C4-2B (cell line): ENCODE measurements around the gene RGS9.

Experiments
- H3K27ac ChIP-seq: fragments of 450-650 bp; 2 replicates; pipeline ENCODE4 v1.5.1; 2017
- ZFX ChIP-seq: fragments of 450-650 bp; IDR thresholded peaks from 2 replicates; pipeline ENCODE4 v1.6.1; 2017
- TF ChIP-seq, protein P1 (sequence below): fragments of 450-650 bp; conservative IDR thresholded peaks from 2 replicates; pipeline ENCODE4 v1.5.1; 2017; ENCODE audit warnings: mild to moderate bottlenecking

Gene RGS9

DNA sequence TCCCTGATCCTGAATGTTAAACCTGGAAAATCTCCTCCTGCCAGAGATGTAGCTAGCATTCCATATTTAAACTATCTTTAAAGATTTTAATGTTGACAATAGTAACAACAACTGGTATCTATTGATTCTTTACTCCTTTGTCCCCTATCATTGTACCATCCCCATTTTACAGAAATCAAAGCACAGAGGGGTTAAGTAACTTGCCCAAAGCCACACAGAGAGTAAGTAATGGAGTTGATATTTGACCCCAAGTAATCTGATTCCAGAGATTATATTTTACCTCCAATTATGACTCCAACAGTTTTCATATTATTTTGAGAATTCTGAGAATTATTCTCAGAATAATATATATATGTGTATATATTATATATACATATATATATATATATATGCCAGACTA lies 37.7 kb upstream of the RGS9 start:
- H3K27ac ChIP-seq = no peak overlapping the region
- TF ChIP-seq, protein P1, sequence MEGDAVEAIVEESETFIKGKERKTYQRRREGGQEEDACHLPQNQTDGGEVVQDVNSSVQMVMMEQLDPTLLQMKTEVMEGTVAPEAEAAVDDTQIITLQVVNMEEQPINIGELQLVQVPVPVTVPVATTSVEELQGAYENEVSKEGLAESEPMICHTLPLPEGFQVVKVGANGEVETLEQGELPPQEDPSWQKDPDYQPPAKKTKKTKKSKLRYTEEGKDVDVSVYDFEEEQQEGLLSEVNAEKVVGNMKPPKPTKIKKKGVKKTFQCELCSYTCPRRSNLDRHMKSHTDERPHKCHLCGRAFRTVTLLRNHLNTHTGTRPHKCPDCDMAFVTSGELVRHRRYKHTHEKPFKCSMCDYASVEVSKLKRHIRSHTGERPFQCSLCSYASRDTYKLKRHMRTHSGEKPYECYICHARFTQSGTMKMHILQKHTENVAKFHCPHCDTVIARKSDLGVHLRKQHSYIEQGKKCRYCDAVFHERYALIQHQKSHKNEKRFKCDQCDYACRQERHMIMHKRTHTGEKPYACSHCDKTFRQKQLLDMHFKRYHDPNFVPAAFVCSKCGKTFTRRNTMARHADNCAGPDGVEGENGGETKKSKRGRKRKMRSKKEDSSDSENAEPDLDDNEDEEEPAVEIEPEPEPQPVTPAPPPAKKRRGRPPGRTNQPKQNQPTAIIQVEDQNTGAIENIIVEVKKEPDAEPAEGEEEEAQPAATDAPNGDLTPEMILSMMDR = no peak
- no peak for TF ChIP-seq ZFX

DNA sequence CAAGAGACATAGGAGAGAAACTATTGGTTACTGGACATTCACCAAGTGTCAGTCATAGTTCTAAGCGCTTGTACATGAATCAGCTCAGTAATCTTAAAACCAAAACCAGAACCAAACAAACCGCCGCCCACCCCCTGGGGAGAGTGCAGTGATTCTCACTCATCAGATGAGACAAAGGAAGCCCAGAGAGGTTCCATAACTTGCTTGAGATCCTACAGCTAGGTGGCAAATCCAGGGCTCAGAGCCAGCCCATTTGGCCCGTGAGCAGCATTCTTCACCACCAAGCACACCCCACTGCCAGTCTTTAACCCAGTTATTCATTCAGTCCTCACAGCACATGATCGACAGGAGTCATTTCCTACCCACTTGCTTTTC lies 37.2 kb upstream of the RGS9 start:
- TF ChIP-seq, protein P1 = no peak
- TF ChIP-seq ZFX = no peak
- H3K27ac ChIP-seq = peak overlapping the region; percentile 58

DNA sequence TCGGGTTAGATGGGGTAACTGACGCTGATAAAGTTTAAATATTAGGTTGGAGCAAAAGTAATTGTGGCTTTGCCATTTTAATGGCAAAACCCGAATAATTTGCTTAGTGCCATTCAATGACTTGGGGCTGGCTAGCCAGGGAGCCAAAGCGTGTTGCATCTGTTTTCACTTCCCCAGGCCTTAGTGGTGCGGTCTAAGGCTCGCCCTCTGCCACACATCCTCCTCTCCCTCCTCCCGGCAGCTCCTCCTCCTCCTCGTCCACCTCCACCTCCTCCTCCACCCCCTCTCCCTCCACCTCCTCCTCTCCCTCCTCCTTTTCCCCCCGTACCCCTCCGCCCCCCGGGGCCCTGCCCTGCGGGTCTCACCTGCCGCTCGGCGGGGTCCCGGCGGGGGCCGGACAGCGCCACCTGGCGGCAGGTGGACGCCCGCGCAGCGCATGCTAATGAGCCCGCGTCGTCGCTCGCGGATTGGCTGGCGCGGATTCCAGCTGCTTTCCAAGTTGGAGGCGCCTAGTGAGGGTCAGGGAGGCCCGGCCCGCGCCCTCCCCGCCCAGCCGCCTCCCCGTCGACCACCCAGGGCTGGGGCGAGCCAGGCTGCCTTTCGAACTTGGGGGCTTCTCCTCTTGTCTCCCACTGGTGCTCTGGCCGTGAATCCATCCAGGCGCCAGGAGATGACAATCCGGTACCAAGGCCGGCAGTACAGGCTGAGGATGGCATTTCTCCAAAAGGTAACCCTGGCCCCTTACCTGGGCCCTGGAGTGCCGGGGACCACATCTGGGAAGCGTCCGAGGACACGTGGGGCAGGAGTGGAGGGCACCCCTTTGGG lies 36.6 kb upstream of the RGS9 start:
- no peak; the same call in 1 of the 2 replicates for TF ChIP-seq ZFX
- TF ChIP-seq, protein P1 = peak; percentile 99
- peak overlapping the region; percentile 58 for H3K27ac ChIP-seq

DNA sequence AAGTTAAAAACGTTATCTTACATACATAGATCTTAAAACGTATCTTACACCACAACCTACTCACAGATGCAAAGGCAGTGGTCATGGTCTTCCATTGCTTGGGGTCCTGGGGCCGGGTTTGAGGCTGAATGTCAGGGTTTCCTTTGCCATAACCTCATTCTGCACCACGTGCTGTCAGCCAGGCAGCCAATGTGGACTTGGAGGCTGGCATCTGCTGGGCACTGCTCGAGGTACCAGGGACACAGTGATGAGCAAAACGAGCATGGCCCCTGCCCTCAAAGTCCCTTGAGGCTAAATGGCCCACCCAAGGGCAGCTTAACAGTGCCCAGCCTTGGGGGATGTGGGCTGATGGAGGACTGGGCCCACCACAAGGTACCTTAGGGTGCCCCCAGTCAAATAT lies 35.8 kb upstream of the RGS9 start:
- TF ChIP-seq, protein P1 = no peak
- TF ChIP-seq ZFX = no peak
- H3K27ac ChIP-seq = no peak overlapping the region; the same call in 1 of the 2 replicates

DNA sequence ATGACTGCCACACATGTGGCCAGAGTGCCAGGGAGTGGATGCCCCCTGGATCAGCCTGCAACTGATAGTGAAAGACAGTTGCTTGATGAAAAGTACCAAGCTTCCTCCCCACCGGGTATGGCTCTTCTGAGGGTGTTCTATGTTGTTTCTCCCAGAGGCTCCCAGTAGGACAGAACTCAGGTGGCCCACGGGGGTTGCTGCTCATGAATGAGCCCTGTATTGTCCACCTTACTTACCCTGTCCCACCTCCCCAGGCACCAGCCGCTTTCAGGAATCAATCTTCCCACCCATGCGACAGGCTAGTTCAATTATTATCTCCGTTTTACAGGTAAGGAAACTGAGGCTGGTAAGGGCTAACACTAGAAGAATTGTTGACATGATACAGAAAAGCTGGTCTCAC lies 34.9 kb upstream of the RGS9 start:
- no peak for TF ChIP-seq ZFX
- TF ChIP-seq, protein P1 = no peak
- no peak overlapping the region for H3K27ac ChIP-seq

DNA sequence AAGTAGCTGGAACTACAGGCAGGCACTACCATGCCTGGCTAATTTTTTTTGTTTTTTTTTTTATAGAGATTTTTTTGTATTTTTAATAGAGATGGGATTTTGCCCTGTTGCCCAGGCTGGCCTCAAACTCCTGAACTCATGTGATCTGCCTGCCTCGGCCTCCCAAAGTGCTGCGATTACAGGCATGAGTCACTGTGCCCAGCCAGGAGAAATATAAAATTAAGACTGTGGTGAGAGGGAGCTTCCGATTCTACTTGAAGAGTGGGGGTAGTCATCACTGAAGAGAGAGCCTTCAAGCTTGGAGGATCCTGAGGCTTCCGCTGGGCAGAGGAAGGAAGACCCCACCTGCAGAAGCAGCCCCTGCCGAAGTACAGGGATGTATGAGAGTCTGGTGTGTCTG lies 34.4 kb upstream of the RGS9 start:
- H3K27ac ChIP-seq = no peak overlapping the region
- TF ChIP-seq ZFX = no peak
- TF ChIP-seq, protein P1 = no peak

DNA sequence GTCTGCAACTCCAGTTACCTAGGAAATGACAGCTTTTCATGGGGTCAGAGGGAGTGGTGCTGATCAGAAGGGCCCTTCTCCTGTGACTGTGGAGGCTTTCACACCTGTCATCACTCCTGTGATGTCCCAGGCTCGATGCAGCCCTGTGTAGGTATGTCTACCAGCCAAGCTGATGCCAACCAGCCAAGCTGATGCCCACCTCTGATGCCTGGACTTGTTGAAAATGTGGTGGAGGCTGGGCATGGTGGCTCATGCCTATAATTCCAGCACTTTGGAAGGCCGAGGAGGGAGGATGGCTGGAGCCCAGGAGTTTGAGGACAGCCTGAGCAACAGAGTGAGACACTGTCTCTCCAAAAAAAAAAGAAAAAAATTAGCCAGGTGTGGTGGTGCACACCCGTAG lies 33.7 kb upstream of the RGS9 start:
- TF ChIP-seq, protein P1 = no peak
- no peak for TF ChIP-seq ZFX
- H3K27ac ChIP-seq = no peak overlapping the region
